Measurements from ENCODE around the gene MAP4K4.
"Not testable (repeated sequence)": the region's sequence is repeated elsewhere in the genome, so short reads cannot be mapped to it uniquely, and the experiment has no call there.

The MAP4K4 gene

DNA sequence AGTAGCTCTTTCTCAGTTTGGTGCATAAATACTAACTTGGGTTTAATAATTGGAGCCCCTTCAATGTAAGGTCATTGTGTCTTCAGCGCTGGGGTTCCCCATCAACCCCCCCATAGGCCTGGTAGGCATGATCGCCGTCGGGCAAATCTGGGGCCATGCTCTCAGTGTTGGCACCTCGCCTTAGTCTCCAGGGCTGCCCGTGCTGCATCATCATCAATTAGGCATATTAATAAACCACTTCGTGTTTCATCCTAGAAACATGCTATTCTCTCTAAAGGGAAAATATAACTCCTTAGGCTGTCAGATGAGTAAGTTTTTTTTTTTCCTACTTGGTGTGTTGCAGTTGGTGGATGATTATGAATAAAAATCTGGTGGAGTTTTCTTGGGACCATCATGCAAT, 197.5 kb downstream of the MAP4K4 start:
- in situ Hi-C loops (cut with MboI; ENCODE audit: low sequenced_read_pairs) = loop anchor here (10.0 to 25.0 kb wide), 2 partner anchors 90 to 542 kb away; no protein-coding TSS in a partner anchor

DNA sequence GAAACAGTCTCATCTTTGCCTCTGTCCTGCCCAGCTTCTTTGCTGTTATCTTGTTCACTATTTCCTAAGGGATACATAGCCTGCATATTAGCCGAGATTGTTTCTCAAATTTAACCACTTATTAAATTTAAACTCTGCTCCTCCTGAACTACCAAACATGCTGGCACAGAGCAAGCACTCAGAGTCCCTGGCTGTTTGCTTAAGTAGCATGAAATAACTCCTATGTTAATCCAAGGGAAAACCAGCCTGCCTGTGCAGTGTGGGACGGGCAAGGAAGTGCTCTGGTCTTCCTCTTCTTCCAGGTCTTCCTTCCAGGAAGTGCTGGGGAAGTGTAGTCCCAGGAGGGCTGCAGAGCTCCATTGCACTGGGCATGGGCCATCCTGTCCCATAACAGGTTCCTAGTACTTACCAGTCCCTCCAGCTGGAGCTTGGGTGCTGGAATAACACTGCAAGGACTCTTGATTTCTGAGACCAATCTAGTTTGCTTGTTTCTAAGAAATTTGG, 198.4 kb downstream of the MAP4K4 start:
- in situ Hi-C loops (cut with MboI; ENCODE audit: low sequenced_read_pairs) = loop anchor here (10.0 to 25.0 kb wide), 2 partner anchors 89 to 541 kb away; no protein-coding TSS in a partner anchor

GRCh38 chr2:101897301-101897700, 199.8 kb downstream of the MAP4K4 start:
- in situ Hi-C loops (cut with MboI; ENCODE audit: low sequenced_read_pairs) = loop anchor here (10.0 to 25.0 kb wide), 2 partner anchors 88 to 540 kb away; no protein-coding TSS in a partner anchor

GRCh38 chr2:101899265-101899664, 201.8 kb downstream of the MAP4K4 start:
- in situ Hi-C loops (cut with MboI; ENCODE audit: low sequenced_read_pairs) = loop anchor here (10.0 to 25.0 kb wide), 2 partner anchors 86 to 538 kb away; no protein-coding TSS in a partner anchor

- in situ Hi-C loops (cut with MboI; ENCODE audit: low sequenced_read_pairs) = loop anchor here (10.0 to 25.0 kb wide), 2 partner anchors 85 to 537 kb away; no protein-coding TSS in a partner anchor
Measured at GRCh38 chr2:101899871-101900270, 202.4 kb downstream of the MAP4K4 start.

GRCh38 chr2:101900375-101900774, 202.9 kb downstream of the MAP4K4 start:
- in situ Hi-C loops (cut with MboI; ENCODE audit: low sequenced_read_pairs) = no loop called here

- in situ Hi-C loops (cut with MboI; ENCODE audit: low sequenced_read_pairs) = no loop called here
Measured at GRCh38 chr2:101901241-101901640, 203.7 kb downstream of the MAP4K4 start.

DNA sequence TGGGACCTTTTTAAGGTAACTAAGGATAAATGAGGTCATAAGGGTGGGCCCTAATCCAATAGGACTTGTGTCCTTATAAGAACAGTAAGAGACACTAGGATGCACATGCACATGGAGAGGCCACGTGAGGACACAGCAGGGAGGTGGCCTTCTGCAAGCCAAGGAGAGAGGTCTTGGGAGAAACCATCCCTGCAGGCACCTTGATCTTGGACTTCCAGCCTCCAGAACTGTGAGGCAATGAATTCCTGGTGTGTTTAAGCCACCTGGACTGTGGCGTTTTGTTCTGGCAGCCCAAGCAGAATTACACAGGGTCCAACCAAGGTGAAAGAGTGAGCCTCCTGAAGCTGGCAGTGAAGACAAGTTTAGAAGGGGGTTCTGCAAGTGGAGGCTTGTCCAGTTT, 204.7 kb downstream of the MAP4K4 start:
- in situ Hi-C loops (cut with MboI; ENCODE audit: low sequenced_read_pairs) = no loop called here

DNA sequence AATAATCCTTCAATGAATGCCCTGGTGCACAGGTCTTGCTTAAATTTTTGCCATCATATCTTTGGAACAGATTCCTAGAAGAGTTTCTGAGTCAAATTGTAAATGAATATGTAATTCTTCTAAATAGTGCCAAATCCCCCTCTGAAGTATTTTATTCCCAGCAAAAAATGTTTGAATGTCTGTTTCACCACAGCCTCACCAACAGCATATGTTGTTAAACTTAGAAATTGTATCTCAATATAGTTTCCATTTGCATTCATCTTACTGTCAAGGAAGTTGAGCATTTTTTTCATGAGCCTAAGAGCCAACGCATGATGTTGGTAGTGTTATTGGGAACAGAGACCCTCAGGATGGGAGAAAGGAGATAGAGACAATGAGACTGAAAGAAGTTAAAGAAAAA, 207.4 kb downstream of the MAP4K4 start:
- in situ Hi-C loops (cut with MboI; ENCODE audit: low sequenced_read_pairs) = no loop called here

GRCh38 chr2:101905746-101906336, 208.3 kb downstream of the MAP4K4 start:
- in situ Hi-C loops (cut with MboI; ENCODE audit: low sequenced_read_pairs) = no loop called here

- in situ Hi-C loops (cut with MboI; ENCODE audit: low sequenced_read_pairs) = no loop called here
Measured at GRCh38 chr2:101909760-101910159, 212.3 kb downstream of the MAP4K4 start.

- in situ Hi-C loops (cut with MboI; ENCODE audit: low sequenced_read_pairs) = no loop called here
Measured at GRCh38 chr2:101912545-101912944, 215.0 kb downstream of the MAP4K4 start.

DNA sequence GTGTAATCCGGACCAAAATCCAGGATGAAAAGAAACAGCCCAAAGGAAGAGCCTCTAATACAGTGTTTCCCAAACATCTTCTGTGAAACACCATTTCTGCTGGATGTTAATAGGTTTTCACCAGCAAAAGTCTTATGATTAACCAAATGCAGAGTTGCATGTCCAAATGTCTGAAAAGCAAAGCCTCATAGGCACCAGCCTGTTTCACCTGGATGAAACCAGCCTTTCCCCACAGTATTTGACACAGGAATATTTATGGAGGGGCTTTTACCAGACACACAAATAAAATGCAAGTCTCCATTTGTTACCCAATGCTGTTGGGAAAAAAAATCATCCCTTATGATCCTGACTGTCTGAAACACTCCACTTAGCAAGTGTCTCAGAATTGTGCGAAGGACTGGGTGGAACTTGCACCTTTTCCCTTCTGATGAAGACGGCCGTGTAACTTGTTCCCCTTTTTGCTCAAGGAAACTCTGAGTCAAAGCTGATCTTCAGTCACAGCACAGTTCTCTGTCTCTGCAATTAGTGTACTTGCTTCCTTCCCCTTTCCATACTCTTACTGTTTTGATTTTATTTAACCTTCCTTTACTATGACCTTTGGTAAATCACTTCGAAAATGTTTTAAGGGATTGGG, 223.9 kb downstream of the MAP4K4 start:
- in situ Hi-C loops (cut with MboI; ENCODE audit: low sequenced_read_pairs) = no loop called here

DNA sequence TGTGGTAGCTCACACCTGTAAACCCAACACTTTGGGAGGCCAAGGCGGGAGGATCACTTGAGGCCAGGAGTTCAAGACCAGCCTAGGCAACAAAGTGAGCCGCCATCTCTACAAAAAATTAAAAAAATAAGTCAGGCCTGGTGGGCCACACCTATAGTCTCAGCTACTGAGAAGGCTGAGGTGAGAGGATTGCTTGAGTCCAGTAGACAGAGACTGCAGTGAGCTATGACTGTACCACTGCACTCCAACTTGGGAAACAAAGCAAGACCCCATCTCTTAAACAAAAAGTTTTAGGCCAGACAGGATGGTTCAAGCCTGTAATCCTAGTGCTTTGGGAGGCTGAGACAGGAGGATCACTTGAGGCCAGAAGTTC, 224.4 kb downstream of the MAP4K4 start:
- in situ Hi-C loops (cut with MboI; ENCODE audit: low sequenced_read_pairs) = no loop called here

GRCh38 chr2:101924311-101924710, 226.8 kb downstream of the MAP4K4 start:
- in situ Hi-C loops (cut with MboI; ENCODE audit: low sequenced_read_pairs) = not testable (repeated sequence)

DNA sequence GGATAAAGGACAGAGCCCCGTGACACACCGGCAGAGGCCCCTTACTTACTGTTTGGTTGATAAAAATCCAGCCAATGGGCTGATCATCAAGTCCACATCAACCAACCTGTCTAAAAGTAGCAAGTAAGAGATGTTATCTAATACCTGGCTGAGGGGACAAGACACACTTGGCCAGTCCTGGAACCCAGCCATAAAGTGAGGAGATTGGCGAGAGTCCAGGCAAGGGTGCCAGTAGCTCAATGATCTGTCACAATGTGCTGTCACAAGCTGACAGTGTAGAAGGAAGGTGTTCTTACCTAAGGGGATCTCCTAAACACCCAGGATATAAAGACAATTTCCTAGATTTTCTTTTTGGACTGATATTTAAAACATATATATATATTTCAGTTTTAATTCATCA, 232.5 kb downstream of the MAP4K4 start:
- in situ Hi-C loops (cut with MboI; ENCODE audit: low sequenced_read_pairs) = no loop called here

DNA sequence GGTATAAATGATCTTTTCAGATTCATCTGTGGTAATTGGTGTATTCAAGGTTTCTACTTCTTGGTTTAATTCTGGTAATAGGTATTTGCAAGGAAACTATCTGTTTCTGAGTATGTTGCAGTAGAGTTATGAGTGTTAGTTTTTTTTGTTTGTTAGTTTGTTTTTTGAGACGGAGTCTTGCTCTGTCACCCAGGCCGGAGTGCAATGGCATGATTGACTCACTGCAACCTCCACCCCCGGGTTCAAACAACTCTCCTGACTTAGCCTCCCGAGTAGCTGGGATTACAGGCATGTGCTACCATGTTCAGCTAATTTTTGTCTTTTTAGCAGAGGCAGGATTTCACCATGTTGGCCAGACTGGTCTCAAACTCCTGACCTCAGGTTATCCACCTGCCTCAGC, 233.3 kb downstream of the MAP4K4 start:
- in situ Hi-C loops (cut with MboI; ENCODE audit: low sequenced_read_pairs) = no loop called here

DNA sequence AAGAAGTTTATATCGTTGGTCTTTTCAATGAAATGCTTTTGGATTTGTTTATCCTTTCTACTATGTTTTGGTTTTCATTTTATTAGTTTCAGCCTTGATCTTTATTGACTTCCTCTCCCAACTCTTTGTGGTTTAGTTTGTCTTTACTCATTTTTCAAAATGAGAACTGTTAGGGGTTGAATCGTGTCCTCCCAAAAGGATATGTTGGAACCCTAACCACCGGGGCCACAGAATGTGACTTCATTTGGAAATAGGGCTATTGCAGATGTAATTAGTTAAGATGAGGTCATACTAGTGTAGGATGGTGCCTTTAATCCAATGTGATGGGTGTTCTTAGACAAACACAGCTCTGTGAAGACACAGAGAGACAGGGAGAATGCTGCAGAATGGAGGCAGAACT, 233.9 kb downstream of the MAP4K4 start:
- in situ Hi-C loops (cut with MboI; ENCODE audit: low sequenced_read_pairs) = no loop called here

DNA sequence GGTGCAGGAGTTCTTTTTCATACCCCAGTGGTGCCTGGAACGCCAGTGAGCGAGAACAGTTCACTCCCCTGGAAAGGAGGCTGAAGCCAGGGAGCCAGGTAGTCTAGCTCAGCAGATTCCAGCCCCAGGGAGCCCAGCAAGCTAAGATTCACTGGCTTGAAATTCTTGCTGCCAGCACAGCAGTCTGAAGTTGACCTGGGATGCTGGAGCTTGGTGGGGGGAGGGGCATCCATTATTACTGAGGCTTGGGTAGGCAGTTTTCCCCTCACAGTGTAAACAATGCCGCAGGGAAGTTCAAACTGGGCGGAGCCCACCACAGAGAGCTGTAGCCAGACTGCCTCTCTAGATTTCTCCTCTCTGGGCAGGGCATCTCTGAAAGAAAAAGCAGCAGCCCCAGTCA, 238.3 kb downstream of the MAP4K4 start:
- in situ Hi-C loops (cut with MboI; ENCODE audit: low sequenced_read_pairs) = not testable (repeated sequence)

GRCh38 chr2:101942851-101943250, 245.3 kb downstream of the MAP4K4 start:
- in situ Hi-C loops (cut with MboI; ENCODE audit: low sequenced_read_pairs) = no loop called here

All from HL-60/S4 treated with phorbol 12-myristate 13-acetate at 8.2 ng/mL for 4 days and 3 days (cell line).